Vagina (tissue), 2 donors: ENCODE data around the gene PRRT3. TPM values are rescaled to one million over a fixed set of nuclear protein-coding genes. Genes with fewer than 3 reads are reported as not detected.
"Not testable (repeated sequence)": the region's sequence is repeated elsewhere in the genome, so short reads cannot be mapped to it uniquely, and the experiment has no call there.

Experiments
- DNase-seq, 2 donors: peaks; one replicate each; pipeline ENCODE4 v3.0.0-alpha.2; 2017; ENCODE audit errors: extremely low spot score in 2 of 2
- H3K27ac ChIP-seq: fragments of 200-600 bp; sonication (generic); one replicate; pipeline ENCODE4 v1.5.1; 2019
- H3K27me3 ChIP-seq: fragments of 200-600 bp; sonication (generic); one replicate; pipeline ENCODE4 v1.5.1; 2019
- H3K36me3 ChIP-seq, 2 donors: fragments of 200-600 bp; sonication (generic); one replicate each; pipeline ENCODE4 v1.5.1; 2017 to 2019
- H3K4me1 ChIP-seq: fragments of 200-600 bp; sonication (generic); one replicate; pipeline ENCODE4 v1.5.1; 2019
- H3K4me3 ChIP-seq, 2 donors: fragments of 200-600 bp; sonication (generic); 1 replicate in 1 of 2; 2 replicates in 1 of 2; pipeline ENCODE4 v1.5.1; 2016 to 2019
- H3K9me3 ChIP-seq: fragments of 200-600 bp; sonication (generic); one replicate; pipeline ENCODE4 v1.5.1; 2019
- POLR2A ChIP-seq, 2 donors: fragments of 450-650 bp; IDR thresholded peaks; one replicate each; pipeline ENCODE4 v1.6.1; 2017; ENCODE audit warnings: antibody characterized with exemption in 2 of 2, mild to moderate bottlenecking in 2 of 2, moderate library complexity in 2 of 2
- POLR2AphosphoS5 ChIP-seq, 2 donors: sonication (generic); formaldehyde crosslinking; IDR thresholded peaks; one replicate each; pipeline ENCODE4 v1.9.0; 2017; ENCODE audit warnings: antibody characterized with exemption in 2 of 2, mild to moderate bottlenecking in 2 of 2, low read depth in 1 of 2; ENCODE audit not compliant: insufficient read depth in 1 of 2
- intact Hi-C: fragments of 100-400 bp; cut with DNase I; formaldehyde crosslinking; loops from one replicate; pipeline ENCODE4 v1.15.1; 2023
- total RNA-seq: library from RNA; depleted of rRNA; stranded (reverse); fragments of >200 nt; gene quantifications from one replicate; pipeline ENCODE4 v1.2.3, GENCODE V29; 2016
- TF ChIP-seq, protein P1 (sequence below), 3 experiments: fragments of 450-650 bp in 2 of 3; fragments of 200-600 bp in 1 of 3; sonication (generic) in 1 of 3; IDR thresholded peaks; one replicate each; pipeline ENCODE4 v1.5.1; 2017 to 2019; ENCODE audit warnings: antibody characterized with exemption in 3 of 3, mild to moderate bottlenecking in 2 of 3, moderate library complexity in 2 of 3

Gene PRRT3
- total RNA-seq, 1 donor from 2014 or later, result 1.7 TPM

DNA sequence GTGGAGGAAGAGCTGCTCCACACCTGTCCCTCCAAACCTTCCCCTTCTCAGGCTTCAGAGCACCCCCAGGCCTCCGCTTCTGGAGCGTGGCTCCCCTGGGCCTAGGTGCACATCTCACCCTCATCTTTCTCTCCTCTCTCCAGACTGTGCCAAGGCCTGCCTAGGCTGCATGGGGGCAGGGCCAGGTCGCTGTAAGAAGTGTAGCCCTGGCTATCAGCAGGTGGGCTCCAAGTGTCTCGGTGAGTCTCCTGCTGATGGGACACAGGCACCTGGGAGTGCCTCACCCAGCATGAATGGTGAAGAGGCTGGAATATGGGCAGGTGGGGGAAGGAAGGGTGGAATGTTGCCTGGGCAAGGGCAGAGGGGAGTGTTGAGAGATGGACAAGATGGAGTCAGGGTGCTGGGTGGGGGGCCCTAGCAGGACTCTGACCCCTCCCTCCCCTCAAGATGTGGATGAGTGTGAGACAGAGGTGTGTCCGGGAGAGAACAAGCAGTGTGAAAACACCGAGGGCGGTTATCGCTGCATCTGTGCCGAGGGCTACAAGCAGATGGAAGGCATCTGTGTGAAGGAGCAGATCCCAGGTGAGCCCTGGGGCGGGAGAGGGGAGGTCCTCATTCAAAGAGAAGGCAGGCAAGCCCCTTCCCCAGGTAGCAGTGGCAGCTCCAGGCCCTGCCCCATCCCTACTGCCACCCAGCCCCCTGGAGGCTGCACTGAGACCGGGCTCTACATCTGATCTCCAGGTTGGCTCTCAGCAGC, 9.1 kb downstream of the PRRT3 start:
- H3K27me3 ChIP-seq, result no peaks in the 10 kb centered on the region
- no peak overlapping the region for H3K4me3 ChIP-seq
- H3K4me1 ChIP-seq, result peaks cover 18% of the 10 kb centered on the region
- no peaks in the 10 kb centered on the region for H3K9me3 ChIP-seq
- H3K36me3 ChIP-seq, result peaks cover 0 to 21% of the 10 kb centered on the region in 2 donors
- DNase-seq, result no peak
- TF ChIP-seq, protein P1, sequence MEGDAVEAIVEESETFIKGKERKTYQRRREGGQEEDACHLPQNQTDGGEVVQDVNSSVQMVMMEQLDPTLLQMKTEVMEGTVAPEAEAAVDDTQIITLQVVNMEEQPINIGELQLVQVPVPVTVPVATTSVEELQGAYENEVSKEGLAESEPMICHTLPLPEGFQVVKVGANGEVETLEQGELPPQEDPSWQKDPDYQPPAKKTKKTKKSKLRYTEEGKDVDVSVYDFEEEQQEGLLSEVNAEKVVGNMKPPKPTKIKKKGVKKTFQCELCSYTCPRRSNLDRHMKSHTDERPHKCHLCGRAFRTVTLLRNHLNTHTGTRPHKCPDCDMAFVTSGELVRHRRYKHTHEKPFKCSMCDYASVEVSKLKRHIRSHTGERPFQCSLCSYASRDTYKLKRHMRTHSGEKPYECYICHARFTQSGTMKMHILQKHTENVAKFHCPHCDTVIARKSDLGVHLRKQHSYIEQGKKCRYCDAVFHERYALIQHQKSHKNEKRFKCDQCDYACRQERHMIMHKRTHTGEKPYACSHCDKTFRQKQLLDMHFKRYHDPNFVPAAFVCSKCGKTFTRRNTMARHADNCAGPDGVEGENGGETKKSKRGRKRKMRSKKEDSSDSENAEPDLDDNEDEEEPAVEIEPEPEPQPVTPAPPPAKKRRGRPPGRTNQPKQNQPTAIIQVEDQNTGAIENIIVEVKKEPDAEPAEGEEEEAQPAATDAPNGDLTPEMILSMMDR (IDR thresholded peaks at IDR 0.05), result no peak
- TF ChIP-seq POLR2AphosphoS5 (IDR thresholded peaks at IDR 0.05; ENCODE audit: insufficient read depth in 1 of 2, low read depth in 1 of 2) (no peak), POLR2A (IDR thresholded peaks at IDR 0.05) (no peak)
- no peak overlapping the region for H3K27ac ChIP-seq
- intact Hi-C loops, result no loop called here

DNA sequence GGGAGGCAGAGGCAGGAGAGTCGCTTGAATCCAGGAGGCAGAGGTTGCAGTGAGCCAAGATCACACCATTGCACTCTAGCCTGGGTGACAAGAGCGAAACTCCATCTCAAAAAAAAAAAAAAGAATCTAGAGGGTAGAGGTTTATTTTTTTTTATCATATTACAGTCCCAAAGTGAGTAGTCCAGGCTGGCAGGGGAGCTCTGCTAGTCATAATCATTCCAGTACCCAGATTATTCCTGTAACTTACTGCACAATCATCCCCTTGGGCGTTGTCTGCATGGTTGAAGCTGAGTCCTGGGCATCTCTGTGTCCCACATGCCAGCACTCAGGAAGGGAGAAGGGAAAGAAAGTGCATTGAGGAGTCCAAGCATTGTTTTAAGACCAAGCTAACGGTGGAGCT, 10.0 kb downstream of the PRRT3 start:
- Histone ChIP-seq H3K4me1 (peaks cover 10% of the 10 kb centered on the region), H3K4me3 (no peak overlapping the region), H3K36me3 (peaks cover 0 to 30% of the 10 kb centered on the region in 2 donors), H3K27ac (no peak overlapping the region), H3K9me3 (no peaks in the 10 kb centered on the region), H3K27me3 (no peaks in the 10 kb centered on the region)
- intact Hi-C loops, result no loop called here
- DNase-seq, result no peak
- no peak for TF ChIP-seq POLR2AphosphoS5 (IDR thresholded peaks at IDR 0.05; ENCODE audit: insufficient read depth in 1 of 2, low read depth in 1 of 2)
- TF ChIP-seq POLR2A (IDR thresholded peaks at IDR 0.05), result no peak
- TF ChIP-seq, protein P1 (IDR thresholded peaks at IDR 0.05), result no peak

DNA sequence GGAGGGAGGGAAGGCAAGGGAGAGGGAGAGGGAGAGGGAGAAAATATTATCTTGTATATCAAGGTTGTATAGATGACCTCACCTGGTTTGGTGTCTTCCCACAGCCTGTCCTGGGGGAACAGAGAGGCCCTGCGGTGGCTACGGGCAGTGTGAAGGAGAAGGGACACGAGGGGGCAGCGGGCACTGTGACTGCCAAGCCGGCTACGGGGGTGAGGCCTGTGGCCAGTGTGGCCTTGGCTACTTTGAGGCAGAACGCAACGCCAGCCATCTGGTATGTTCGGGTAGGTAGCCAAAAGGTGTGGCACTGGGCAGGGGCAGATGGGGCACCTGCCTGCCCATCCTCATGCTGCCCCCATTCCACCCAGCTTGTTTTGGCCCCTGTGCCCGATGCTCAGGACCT, 11.5 kb downstream of the PRRT3 start:
- TF ChIP-seq POLR2AphosphoS5 (IDR thresholded peaks at IDR 0.05; ENCODE audit: insufficient read depth in 1 of 2, low read depth in 1 of 2) (no peak), POLR2A (IDR thresholded peaks at IDR 0.05) (no peak)
- TF ChIP-seq, protein P1 (IDR thresholded peaks at IDR 0.05), result no peak
- Histone ChIP-seq H3K27ac (no peak overlapping the region), H3K9me3 (no peaks in the 10 kb centered on the region), H3K27me3 (no peaks in the 10 kb centered on the region), H3K36me3 (peaks cover 0 to 39% of the 10 kb centered on the region in 2 donors), H3K4me1 (peaks cover 15% of the 10 kb centered on the region), H3K4me3 (no peak overlapping the region)
- intact Hi-C loops, result no loop called here
- no peak for DNase-seq

DNA sequence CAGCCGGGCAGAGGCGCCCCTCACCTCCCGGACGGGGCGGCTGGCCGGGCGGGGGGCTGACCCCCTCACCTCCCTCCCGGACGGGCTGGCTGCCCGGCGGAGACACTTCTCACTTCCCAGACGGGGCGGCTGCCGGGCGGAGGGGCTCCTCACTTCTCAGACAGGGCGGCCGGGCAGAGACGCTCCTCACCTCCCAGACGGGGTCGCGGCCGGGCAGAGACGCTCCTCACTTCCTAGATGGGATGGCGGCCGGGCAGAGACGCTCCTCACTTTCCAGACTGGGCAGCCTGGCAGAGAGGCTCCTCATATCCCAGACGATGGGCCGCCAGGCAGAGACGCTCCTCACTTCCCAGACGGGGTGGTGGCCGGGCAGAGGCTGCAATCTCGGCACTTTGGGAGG, 12.3 kb downstream of the PRRT3 start:
- intact Hi-C loops, result loop anchor here (10.0 kb wide), 1 partner anchor 135 kb away; no protein-coding TSS in a partner anchor
- Histone ChIP-seq H3K36me3 (peaks cover 0 to 39% of the 10 kb centered on the region in 2 donors), H3K4me1 (peaks cover 18% of the 10 kb centered on the region)
- not testable (repeated sequence) for H3K27ac ChIP-seq, H3K27me3 ChIP-seq, DNase-seq, H3K9me3 ChIP-seq, H3K4me3 ChIP-seq

DNA sequence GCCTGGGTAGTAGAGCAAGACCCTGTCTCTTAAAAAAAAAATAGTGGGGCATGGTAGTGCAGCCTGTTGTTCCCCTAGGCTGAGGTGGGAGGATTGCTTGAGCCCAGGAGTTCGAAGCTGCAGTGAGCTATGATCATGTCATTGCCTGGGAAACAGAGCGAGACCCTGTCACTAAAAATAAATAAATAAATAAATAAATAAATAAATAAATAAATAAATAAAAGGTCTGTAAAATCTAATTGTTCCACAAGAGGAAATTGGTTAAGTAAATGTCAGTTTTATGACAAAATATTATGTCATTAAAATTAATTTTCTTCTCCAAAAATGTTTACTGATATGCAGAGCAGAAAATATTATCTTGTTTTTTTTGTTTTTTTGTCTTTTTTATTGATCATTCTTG, 13.2 kb downstream of the PRRT3 start:
- Histone ChIP-seq H3K27me3 (no peaks in the 10 kb centered on the region), H3K4me1 (peaks cover 26% of the 10 kb centered on the region), H3K9me3 (no peaks in the 10 kb centered on the region), H3K36me3 (peaks cover 0 to 39% of the 10 kb centered on the region in 2 donors), H3K27ac (no peak overlapping the region), H3K4me3 (no peak overlapping the region)
- intact Hi-C loops, result loop anchor here (10.0 kb wide), 1 partner anchor 134 kb away; no protein-coding TSS in a partner anchor
- DNase-seq, result no peak
- TF ChIP-seq POLR2AphosphoS5 (IDR thresholded peaks at IDR 0.05; ENCODE audit: insufficient read depth in 1 of 2, low read depth in 1 of 2) (no peak), POLR2A (IDR thresholded peaks at IDR 0.05) (no peak)
- TF ChIP-seq, protein P1 (IDR thresholded peaks at IDR 0.05), result no peak
